Hematopoietic multipotent progenitor cell treated with erythropoietin and hydrocortisone succinate and interleukin-3 and kit ligand, for 4 days (in vitro differentiated cells): Measurements from ENCODE around the gene SEC61B.

ENCODE experiments used
- DNase-seq: peaks from one replicate; pipeline ENCODE4 v3.0.0-alpha.2; 2015

SEC61B gene

DNA sequence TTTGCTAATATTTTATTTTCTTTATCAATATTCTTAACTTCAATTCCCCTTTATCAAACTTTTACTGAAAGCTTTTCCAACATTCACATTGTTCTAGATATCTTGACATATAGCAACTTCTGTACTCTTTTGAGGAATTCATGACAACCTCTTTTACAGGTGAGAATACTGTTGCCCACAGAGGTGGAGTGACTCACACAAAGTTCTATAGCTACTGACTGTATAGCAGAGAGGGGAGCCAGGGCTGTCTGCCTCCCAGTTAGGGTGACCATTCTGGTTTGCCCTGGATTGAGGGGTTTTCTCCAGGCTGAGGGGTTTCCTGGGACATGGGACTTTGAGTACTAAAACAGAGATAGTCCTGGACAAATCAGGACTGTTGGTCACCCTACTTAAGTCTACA is 16.2 kb downstream of the SEC61B start:
- DNase-seq, result no peak

DNA sequence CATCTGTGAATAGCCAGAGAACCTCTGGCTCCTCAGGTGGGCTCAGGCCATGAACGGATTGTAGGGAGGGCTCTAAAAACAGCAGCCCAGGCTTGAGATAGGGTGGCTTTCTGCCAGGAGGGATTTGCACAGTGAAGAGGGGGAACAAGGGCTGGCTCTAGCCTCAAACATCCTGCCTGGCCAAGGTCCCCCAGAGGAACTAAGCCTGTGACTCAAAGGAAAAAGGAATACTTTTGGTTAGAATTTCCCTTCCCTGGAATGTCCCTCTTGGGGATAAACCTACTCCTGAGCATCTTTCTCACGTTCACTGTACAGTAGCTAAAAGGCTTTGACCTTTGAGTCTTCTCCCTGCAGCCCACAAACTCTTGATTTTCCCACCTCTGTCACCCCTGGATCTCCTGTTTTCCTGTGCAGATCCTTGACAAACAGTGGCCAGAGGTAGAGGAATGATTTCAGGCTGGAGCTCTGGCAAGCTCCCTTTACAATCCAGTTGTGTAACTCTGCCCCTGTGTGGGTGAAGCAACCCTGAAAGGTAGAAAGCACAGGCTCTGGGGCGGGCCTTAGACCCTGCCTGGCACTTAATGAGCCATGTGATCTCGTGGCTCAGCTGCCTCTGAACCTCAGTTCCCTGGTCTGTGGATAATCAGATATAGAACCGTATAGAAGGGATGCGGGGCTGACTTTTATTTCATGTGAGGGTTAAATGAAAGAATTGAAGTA is 17.4 kb downstream of the SEC61B start:
- peak; percentile 40 for DNase-seq

DNA sequence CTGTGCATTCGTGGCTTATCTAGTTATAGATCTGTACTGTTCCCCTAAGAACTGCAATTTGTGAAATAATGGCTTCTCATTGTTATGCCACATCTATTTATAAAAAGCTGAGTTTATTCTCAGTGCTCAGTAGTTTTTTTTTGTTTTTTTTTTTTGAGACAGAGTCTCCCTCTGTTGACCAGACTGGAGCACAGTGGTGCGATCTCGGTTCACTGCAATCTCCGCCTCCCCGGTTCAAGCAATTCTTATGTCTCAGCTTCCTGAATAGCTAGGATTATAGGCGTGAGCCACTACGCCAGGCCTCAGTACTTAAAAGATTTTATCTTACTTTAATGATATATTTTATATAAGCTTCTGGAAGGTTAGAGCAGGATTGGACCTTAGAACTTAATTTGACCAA is 19.0 kb downstream of the SEC61B start:
- DNase-seq, result no peak

- peak; percentile 30 for DNase-seq
Measured at GRCh38 chr9:99244344-99245260, 22.5 kb downstream of the SEC61B start.

DNA sequence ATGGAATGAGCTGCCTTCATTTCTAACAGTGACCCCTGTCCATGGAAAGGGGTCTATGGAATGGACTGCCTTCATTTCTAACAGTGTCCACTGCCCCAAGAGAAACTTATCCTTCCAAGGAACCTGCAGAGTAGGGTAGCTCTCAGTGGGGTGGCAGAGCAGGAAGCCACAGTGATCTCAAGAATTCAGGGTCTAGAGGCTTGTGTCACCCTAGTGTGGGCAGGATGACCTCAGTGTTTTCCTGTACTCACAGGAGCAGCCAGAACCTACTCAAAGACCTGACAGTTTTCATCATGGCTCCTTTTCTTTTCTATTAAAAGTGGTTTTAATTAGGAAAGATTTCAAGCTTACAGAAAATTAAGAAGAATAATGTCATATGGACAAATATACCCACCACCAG is 27.5 kb downstream of the SEC61B start:
- DNase-seq, result no peak

DNA sequence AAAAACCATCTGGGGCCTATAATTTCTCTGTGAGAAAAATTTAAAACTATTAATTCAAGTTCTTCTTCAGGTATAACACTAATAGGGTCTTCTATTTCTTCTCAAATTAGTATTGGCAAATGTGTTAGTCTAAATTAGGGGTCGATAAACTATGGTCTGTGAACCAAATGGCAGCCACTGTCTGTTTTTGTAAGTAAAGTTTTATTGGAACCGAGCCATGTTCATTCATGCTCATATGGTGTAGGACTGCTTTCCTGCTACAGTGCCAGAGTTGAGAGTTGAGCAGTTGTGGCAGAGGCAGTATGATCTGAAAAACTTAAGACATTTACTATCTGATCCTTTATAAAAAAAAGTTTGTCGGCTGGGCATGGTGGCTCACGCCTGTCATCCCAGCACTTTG is 29.1 kb downstream of the SEC61B start:
- no peak for DNase-seq

- DNase-seq, result no peak
Measured at GRCh38 chr9:99253134-99253533, 31.1 kb downstream of the SEC61B start.

GRCh38 chr9:99253772-99254431 is 31.8 kb downstream of the SEC61B start:
- peak; percentile 48 for DNase-seq

DNA sequence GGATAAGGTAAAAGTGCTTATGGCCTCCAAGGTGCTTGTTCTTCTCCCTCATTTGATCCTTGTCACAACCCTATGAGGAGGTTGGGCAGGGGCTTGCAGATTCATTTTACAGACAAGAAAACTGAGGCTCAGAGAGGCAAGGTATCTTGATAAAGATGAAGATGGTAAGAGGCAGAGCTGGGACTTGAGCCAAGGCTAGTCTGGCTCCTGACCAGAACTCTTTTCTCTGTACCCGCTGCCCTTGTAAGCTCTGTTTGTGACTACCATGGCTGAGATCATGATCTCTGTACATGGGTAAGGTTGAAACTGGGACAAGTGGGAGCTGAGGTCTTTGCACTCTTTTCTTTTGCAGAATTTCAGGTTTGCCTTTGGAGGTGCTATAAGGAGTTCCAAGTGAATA is 33.6 kb downstream of the SEC61B start:
- no peak for DNase-seq

- DNase-seq, result no peak
Measured at GRCh38 chr9:99257723-99258389, 35.8 kb downstream of the SEC61B start.

GRCh38 chr9:99259231-99259918 is 37.3 kb downstream of the SEC61B start:
- peak; percentile 47 for DNase-seq

- DNase-seq, result no peak
Measured at GRCh38 chr9:99261923-99262322, 39.8 kb downstream of the SEC61B start.

DNA sequence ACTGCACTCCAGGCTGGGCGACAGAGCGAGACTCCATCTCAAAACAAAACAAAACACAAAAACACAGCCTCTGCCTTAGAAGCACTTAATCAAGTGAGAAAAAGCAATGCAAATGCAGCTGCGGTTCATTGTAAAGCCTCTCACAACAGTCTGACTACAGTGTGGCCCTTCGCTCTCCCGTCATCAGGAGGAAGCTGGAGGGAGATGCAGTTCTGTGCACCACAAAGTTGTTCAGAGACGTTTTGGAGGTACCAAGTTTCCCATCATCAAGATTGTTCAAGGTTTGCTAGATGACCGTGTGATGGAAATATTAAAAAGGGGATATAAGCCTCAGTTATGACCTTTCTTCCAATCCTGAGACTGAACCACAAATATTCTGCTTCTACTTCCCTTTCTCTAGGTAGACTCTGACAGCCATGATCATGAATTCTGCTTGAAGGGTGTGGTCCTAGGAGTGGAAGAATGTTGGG is 40.9 kb downstream of the SEC61B start:
- no peak for DNase-seq

GRCh38 chr9:99264070-99264680 is 42.1 kb downstream of the SEC61B start:
- DNase-seq, result peak; percentile 46

DNA sequence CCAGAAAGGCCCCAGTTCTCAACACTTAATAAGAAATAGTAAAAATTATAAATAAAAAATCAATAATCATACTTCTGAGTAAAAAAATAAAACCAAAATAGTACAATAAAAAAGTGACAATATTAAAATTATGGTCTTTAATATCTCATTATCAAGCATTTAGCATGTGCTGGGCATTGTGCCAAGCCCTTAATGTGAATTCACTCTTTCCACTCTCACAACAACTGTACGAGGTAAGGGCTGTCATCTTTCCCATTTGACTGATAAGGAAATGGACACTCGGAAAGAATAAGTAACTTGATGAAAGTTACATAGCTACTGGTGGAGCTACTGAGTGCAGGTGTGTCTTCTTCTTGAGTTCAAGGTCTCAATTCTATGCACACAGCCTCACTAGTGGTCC is 43.6 kb downstream of the SEC61B start:
- DNase-seq, result peak; percentile 13

- DNase-seq, result peak; percentile 88
Measured at GRCh38 chr9:99266255-99267023, 44.4 kb downstream of the SEC61B start.

DNA sequence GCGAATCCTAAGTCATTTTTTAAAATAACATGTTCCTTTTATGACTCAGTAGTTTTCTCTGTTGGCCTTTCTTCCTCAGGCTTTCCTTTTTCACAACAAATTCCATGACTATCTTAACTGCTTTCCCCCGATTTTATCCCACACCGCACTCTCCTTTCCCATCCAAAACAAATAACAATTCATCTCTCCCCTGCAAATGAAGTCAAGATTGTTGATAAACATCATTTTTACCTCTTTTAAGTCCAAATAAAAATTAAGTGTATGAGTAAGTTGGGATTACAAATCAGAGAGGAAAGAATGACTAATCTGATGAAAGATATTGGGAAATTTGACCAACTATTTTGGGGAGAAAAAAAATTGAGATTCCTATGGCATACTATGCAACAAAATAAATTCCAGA is 47.3 kb downstream of the SEC61B start:
- no peak for DNase-seq

GRCh38 chr9:99270491-99270890 is 48.4 kb downstream of the SEC61B start:
- no peak for DNase-seq

- DNase-seq, result no peak
Measured at GRCh38 chr9:99272836-99273235, 50.8 kb downstream of the SEC61B start.

DNA sequence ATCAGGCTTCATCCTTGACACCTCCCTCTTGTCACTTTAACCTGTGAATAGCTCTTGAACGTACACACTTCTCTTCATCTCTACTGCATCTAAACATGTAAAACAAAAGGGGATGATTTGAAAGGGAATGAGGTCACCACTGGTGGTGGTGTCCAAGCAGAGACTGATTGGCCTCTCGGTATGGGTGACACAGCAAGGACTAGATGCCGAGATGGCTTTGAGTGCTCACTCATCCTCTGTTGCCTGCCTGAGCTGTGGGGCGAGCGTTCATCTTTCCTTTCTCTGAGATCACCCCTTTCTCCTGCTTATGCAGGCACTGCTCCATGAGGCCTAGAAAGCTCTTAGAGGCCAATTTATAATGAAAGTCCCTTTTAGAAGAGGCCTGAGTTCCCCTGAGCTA is 51.9 kb downstream of the SEC61B start:
- no peak for DNase-seq

DNA sequence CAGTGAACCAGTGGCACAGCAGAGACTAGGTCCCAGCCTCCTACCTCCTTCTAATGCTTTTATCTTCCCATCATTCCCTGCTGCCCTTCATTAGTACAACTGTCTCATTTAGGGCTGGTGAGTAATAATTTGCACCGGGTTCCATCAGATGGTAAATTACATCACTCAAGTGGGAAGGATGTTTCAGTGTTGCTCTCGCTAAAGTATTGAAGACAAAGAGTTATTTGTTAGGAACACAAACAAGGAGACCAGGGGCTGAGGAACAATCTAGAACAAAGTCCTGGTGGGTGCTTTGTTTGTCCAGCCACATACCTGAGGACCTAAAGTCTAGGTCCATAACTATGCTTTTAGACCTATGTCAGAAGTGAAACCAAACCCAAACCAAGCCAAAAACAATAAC is 52.4 kb downstream of the SEC61B start:
- DNase-seq, result no peak
